ENCODE results near the gene CSE1L.
"Not testable (repeated sequence)": the region's sequence is repeated elsewhere in the genome, so short reads cannot be mapped to it uniquely, and the experiment has no call there.

CSE1L gene

GRCh38 chr20:49063279-49063678, 17.2 kb downstream of the CSE1L start:
- H3K4me1 ChIP-seq: no peaks in the 10 kb centered on the region
- peaks cover 99% of the 10 kb centered on the region for H3K36me3 ChIP-seq
- H3K27me3 ChIP-seq: no peaks in the 10 kb centered on the region
- peaks cover 89% of the 10 kb centered on the region for H4K20me1 ChIP-seq
- no peak overlapping the region for H3K27ac ChIP-seq
- H3K9me3 ChIP-seq: no peaks in the 10 kb centered on the region
- no peak overlapping the region for H3K4me2 ChIP-seq
- no peak overlapping the region for H3K9ac ChIP-seq
- no peak overlapping the region for H3K4me3 ChIP-seq
- no peak for TF ChIP-seq Cebpa-rat (IDR thresholded peaks at IDR 0.05)

- Histone ChIP-seq H3K4me1 (no peaks in the 10 kb centered on the region), H3K4me3 (no peak overlapping the region), H3K9me3 (no peaks in the 10 kb centered on the region), H3K27me3 (no peaks in the 10 kb centered on the region), H4K20me1 (peaks cover 15% of the 10 kb centered on the region), H3K27ac (no peak overlapping the region), H3K4me2 (no peak overlapping the region), H3K9ac (no peak overlapping the region), H3K36me3 (peaks cover 97% of the 10 kb centered on the region)
- no peak for TF ChIP-seq Cebpa-rat (IDR thresholded peaks at IDR 0.05)
These were observed 28.4 kb downstream of the CSE1L start for GRCh38 chr20:49074521-49074920.

- no peak for TF ChIP-seq Cebpa-rat (IDR thresholded peaks at IDR 0.05)
- Histone ChIP-seq H3K4me1 (no peaks in the 10 kb centered on the region), H3K27me3 (no peaks in the 10 kb centered on the region), H3K36me3 (peaks cover 100% of the 10 kb centered on the region), H3K9me3 (no peaks in the 10 kb centered on the region), H4K20me1 (peaks cover 34% of the 10 kb centered on the region), H3K27ac (no peak overlapping the region), H3K4me2 (no peak overlapping the region), H3K9ac (no peak overlapping the region), H3K4me3 (no peak overlapping the region)
These were observed 32.2 kb downstream of the CSE1L start for GRCh38 chr20:49078310-49078709.

GRCh38 chr20:49082295-49082694, 36.2 kb downstream of the CSE1L start:
- not testable (repeated sequence) for H3K27me3 ChIP-seq, H3K27ac ChIP-seq, H3K9ac ChIP-seq, H3K4me1 ChIP-seq, H3K4me3 ChIP-seq, H3K9me3 ChIP-seq, H3K4me2 ChIP-seq
- Histone ChIP-seq H3K36me3 (peaks cover 100% of the 10 kb centered on the region), H4K20me1 (peaks cover 41% of the 10 kb centered on the region; the same call in 1 of the 2 replicates)

- Histone ChIP-seq H3K9me3 (no peaks in the 10 kb centered on the region), H3K4me2 (no peak overlapping the region), H4K20me1 (peaks cover 19% of the 10 kb centered on the region; the same call in 1 of the 2 replicates), H3K36me3 (peaks cover 98% of the 10 kb centered on the region), H3K4me1 (no peaks in the 10 kb centered on the region), H3K4me3 (no peak overlapping the region), H3K27me3 (no peaks in the 10 kb centered on the region), H3K9ac (no peak overlapping the region), H3K27ac (no peak overlapping the region)
- no peak for TF ChIP-seq Cebpa-rat (IDR thresholded peaks at IDR 0.05)
These were observed 45.0 kb downstream of the CSE1L start for GRCh38 chr20:49091104-49091503.

- Histone ChIP-seq H3K4me3 (no peak overlapping the region), H3K4me2 (no peak overlapping the region), H3K27ac (no peak overlapping the region), H3K4me1 (no peaks in the 10 kb centered on the region), H3K9ac (no peak overlapping the region), H4K20me1 (peaks cover 14% of the 10 kb centered on the region; the same call in 1 of the 2 replicates), H3K27me3 (no peaks in the 10 kb centered on the region), H3K36me3 (peaks cover 98% of the 10 kb centered on the region), H3K9me3 (no peaks in the 10 kb centered on the region)
- no peak for TF ChIP-seq Cebpa-rat (IDR thresholded peaks at IDR 0.05)
These were observed 45.6 kb downstream of the CSE1L start for GRCh38 chr20:49091762-49092161.

GRCh38 chr20:49096203-49096730, 50.2 kb downstream of the CSE1L start:
- Histone ChIP-seq H3K4me1 (no peaks in the 10 kb centered on the region), H3K9ac (no peak overlapping the region), H3K4me3 (no peak overlapping the region), H3K4me2 (no peak overlapping the region), H4K20me1 (peaks cover 33% of the 10 kb centered on the region; the same call in 1 of the 2 replicates), H3K9me3 (no peaks in the 10 kb centered on the region), H3K36me3 (peaks cover 98% of the 10 kb centered on the region), H3K27ac (no peak overlapping the region), H3K27me3 (no peaks in the 10 kb centered on the region)
- TF ChIP-seq Cebpa-rat (IDR thresholded peaks at IDR 0.05): no peak

GRCh38 chr20:49097159-49097558, 51.0 kb downstream of the CSE1L start:
- Histone ChIP-seq H3K27ac (no peak overlapping the region), H3K36me3 (peaks cover 98% of the 10 kb centered on the region), H3K4me2 (no peak overlapping the region), H3K4me3 (no peak overlapping the region), H3K4me1 (no peaks in the 10 kb centered on the region), H3K9ac (no peak overlapping the region), H4K20me1 (peaks cover 42% of the 10 kb centered on the region; the same call in 1 of the 2 replicates), H3K27me3 (no peaks in the 10 kb centered on the region), H3K9me3 (no peaks in the 10 kb centered on the region)
- no peak for TF ChIP-seq Cebpa-rat (IDR thresholded peaks at IDR 0.05)

GRCh38 chr20:49098136-49098535, 52.0 kb downstream of the CSE1L start:
- Histone ChIP-seq H3K9me3 (no peaks in the 10 kb centered on the region), H3K27ac (no peak overlapping the region), H3K4me1 (no peaks in the 10 kb centered on the region), H3K36me3 (peaks cover 99% of the 10 kb centered on the region), H3K27me3 (no peaks in the 10 kb centered on the region), H3K4me3 (no peak overlapping the region), H3K4me2 (no peak overlapping the region), H4K20me1 (peaks cover 51% of the 10 kb centered on the region; the same call in 1 of the 2 replicates), H3K9ac (no peak overlapping the region)
- no peak for TF ChIP-seq Cebpa-rat (IDR thresholded peaks at IDR 0.05)

GRCh38 chr20:49099011-49099410, 52.9 kb downstream of the CSE1L start:
- Histone ChIP-seq H3K36me3 (peaks cover 99% of the 10 kb centered on the region), H3K9me3 (no peaks in the 10 kb centered on the region), H3K27me3 (no peaks in the 10 kb centered on the region), H3K27ac (no peak overlapping the region), H3K4me1 (no peaks in the 10 kb centered on the region), H3K4me3 (no peak overlapping the region), H3K4me2 (no peak overlapping the region), H4K20me1 (peaks cover 55% of the 10 kb centered on the region; the same call in 1 of the 2 replicates), H3K9ac (no peak overlapping the region)
- TF ChIP-seq Cebpa-rat (IDR thresholded peaks at IDR 0.05): no peak

- not testable (repeated sequence) for H3K27me3 ChIP-seq, H3K4me2 ChIP-seq, H3K27ac ChIP-seq, H3K4me3 ChIP-seq, H3K9me3 ChIP-seq, H3K4me1 ChIP-seq, H3K9ac ChIP-seq
- peaks cover 54% of the 10 kb centered on the region; the same call in 1 of the 2 replicates for H4K20me1 ChIP-seq
- peaks cover 99% of the 10 kb centered on the region for H3K36me3 ChIP-seq
These were observed 54.2 kb downstream of the CSE1L start for GRCh38 chr20:49100292-49100691.

Measured in BLaER1 (cell line).